ENCODE data around the gene NR2E3.

DNA sequence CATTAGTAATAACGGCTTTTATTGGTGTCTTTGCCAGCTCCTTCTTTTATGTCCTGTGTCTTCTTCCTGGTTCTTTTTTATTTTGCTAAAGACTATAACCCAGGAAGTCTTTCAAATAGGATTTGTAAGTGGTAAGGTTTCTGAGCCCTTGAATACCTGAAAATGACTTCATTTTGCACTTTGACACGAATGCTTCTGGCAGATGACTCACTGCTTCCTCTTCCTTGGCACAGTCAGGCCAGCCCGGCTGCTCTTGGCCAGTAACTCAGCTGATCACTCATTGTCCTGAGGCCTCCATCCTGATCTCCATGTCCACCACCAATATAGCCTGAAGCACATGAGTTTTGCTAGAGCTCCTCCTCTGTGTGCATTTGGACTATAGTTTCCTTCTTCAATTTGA lies 48.7 kb upstream of the NR2E3 start:
- TF ChIP-seq, protein P1, sequence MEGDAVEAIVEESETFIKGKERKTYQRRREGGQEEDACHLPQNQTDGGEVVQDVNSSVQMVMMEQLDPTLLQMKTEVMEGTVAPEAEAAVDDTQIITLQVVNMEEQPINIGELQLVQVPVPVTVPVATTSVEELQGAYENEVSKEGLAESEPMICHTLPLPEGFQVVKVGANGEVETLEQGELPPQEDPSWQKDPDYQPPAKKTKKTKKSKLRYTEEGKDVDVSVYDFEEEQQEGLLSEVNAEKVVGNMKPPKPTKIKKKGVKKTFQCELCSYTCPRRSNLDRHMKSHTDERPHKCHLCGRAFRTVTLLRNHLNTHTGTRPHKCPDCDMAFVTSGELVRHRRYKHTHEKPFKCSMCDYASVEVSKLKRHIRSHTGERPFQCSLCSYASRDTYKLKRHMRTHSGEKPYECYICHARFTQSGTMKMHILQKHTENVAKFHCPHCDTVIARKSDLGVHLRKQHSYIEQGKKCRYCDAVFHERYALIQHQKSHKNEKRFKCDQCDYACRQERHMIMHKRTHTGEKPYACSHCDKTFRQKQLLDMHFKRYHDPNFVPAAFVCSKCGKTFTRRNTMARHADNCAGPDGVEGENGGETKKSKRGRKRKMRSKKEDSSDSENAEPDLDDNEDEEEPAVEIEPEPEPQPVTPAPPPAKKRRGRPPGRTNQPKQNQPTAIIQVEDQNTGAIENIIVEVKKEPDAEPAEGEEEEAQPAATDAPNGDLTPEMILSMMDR (IDR thresholded peaks at IDR 0.05; ENCODE audit: low read depth, low read length), result no peak
- no peak for TF ChIP-seq EZH2phosphoT487 (IDR thresholded peaks at IDR 0.05; ENCODE audit: low read depth)
